HEK293 (cell line): ENCODE data around the gene SLC3A2.

Experiments
- CTCF ChIA-PET: fragments of 350-600 bp; formaldehyde crosslinking; extraction: SDS; loops from one replicate; lab custom pipeline; 2021; ENCODE audit warnings: antibody characterized with exemption; lab: Yijun Ruan, JAX
- POLR2A ChIA-PET: fragments of 300-600 bp; formaldehyde crosslinking; extraction: SDS; loops from one replicate; lab custom pipeline; 2020; ENCODE audit warnings: antibody characterized with exemption, inconsistent platforms; lab: Yijun Ruan, JAX
- H3K27ac ChIP-seq: fragments of 200-500 bp; sonication (Bioruptor generic); 2 replicates; pipeline ENCODE4 v1.5.1; 2014; ENCODE audit warnings: low read depth, low read length, control low read depth, inconsistent platforms; ENCODE audit errors: extremely low read depth
- H3K36me3 ChIP-seq, 2 experiments: fragments of 200-500 bp in 1 of 2; sonication (Bioruptor generic) in 1 of 2; 1 replicate in 1 of 2; 2 replicates in 1 of 2; pipeline ENCODE4 v1.5.1; 2014 to 2017; ENCODE audit warnings: inconsistent platforms in 2 of 2, low read length in 2 of 2; ENCODE audit not compliant: control insufficient read depth in 2 of 2, insufficient read depth in 1 of 2
- H3K4me1 ChIP-seq: fragments of 200-500 bp; sonication (Bioruptor generic); 2 replicates; pipeline ENCODE4 v1.5.1; 2014; ENCODE audit warnings: mild to moderate bottlenecking, low read length, inconsistent platforms; ENCODE audit not compliant: control insufficient read depth, insufficient read depth
- H3K4me3 ChIP-seq: 2 replicates; pipeline ENCODE4 v1.5.1; 2011; ENCODE audit warnings: low read depth, mild to moderate bottlenecking, control low read depth, low read length, moderate library complexity
- H3K9me3 ChIP-seq: fragments of 200-500 bp; sonication (Bioruptor generic); 2 replicates; pipeline ENCODE4 v1.5.1; 2014; ENCODE audit warnings: low read depth, low read length, inconsistent platforms; ENCODE audit not compliant: control insufficient read depth, insufficient read depth
- BCL6B ChIP-seq: fragments of 450-650 bp; formaldehyde crosslinking; IDR thresholded peaks from 2 replicates; pipeline ENCODE4 v1.5.1; 2017; ENCODE audit warnings: missing biosample characterization, missing genetic modification characterization
- MYNN ChIP-seq: fragments of 450-650 bp; formaldehyde crosslinking; IDR thresholded peaks from 2 replicates; pipeline ENCODE4 v1.5.1; 2016; ENCODE audit warnings: missing biosample characterization, missing genetic modification characterization, borderline replicate concordance
- SALL2 ChIP-seq: fragments of 450-650 bp; formaldehyde crosslinking; IDR thresholded peaks from 2 replicates; pipeline ENCODE4 v1.5.0; 2017; ENCODE audit warnings: missing biosample characterization, mild to moderate bottlenecking, missing genetic modification characterization, borderline replicate concordance
- ZBTB17 ChIP-seq: fragments of 450-650 bp; formaldehyde crosslinking; IDR thresholded peaks from 2 replicates; pipeline ENCODE4 v1.5.1; 2016; ENCODE audit warnings: missing biosample characterization, missing genetic modification characterization
- ZBTB48 ChIP-seq: fragments of 450-650 bp; formaldehyde crosslinking; IDR thresholded peaks from 2 replicates; pipeline ENCODE4 v1.5.1; 2016; ENCODE audit warnings: missing biosample characterization, missing genetic modification characterization
- ZBTB6 ChIP-seq: fragments of 450-650 bp; formaldehyde crosslinking; IDR thresholded peaks from 2 replicates; pipeline ENCODE4 v1.5.1; 2017; ENCODE audit warnings: missing biosample characterization, missing genetic modification characterization
- ZBTB8A ChIP-seq: fragments of 450-650 bp; formaldehyde crosslinking; IDR thresholded peaks from 2 replicates; pipeline ENCODE4 v1.5.1; 2016; ENCODE audit warnings: missing biosample characterization, missing genetic modification characterization
- ZNF10 ChIP-seq: fragments of 450-650 bp; formaldehyde crosslinking; IDR thresholded peaks from 2 replicates; pipeline ENCODE4 v1.5.1; 2017; ENCODE audit warnings: missing biosample characterization, missing genetic modification characterization
- ZNF138 ChIP-seq: fragments of 450-650 bp; formaldehyde crosslinking; IDR thresholded peaks from 2 replicates; pipeline ENCODE4 v1.5.1; 2016; ENCODE audit warnings: missing biosample characterization, missing genetic modification characterization, borderline replicate concordance
- ZNF221 ChIP-seq: fragments of 450-650 bp; formaldehyde crosslinking; IDR thresholded peaks from 2 replicates; pipeline ENCODE4 v1.5.1; 2017; ENCODE audit warnings: missing biosample characterization, missing genetic modification characterization, borderline replicate concordance
- ZNF302 ChIP-seq: fragments of 450-650 bp; formaldehyde crosslinking; IDR thresholded peaks from 2 replicates; pipeline ENCODE4 v1.5.1; 2016; ENCODE audit warnings: missing biosample characterization, missing genetic modification characterization, low read depth
- ZNF354C ChIP-seq: fragments of 450-650 bp; formaldehyde crosslinking; IDR thresholded peaks from 2 replicates; pipeline ENCODE4 v1.5.1; 2016; ENCODE audit warnings: missing biosample characterization, missing genetic modification characterization, low read depth, borderline replicate concordance
- ZNF404 ChIP-seq: fragments of 450-650 bp; formaldehyde crosslinking; IDR thresholded peaks from 2 replicates; pipeline ENCODE4 v1.5.1; 2017; ENCODE audit warnings: missing biosample characterization, missing genetic modification characterization
- ZNF423 ChIP-seq: fragments of 450-650 bp; formaldehyde crosslinking; IDR thresholded peaks from 2 replicates; pipeline ENCODE4 v1.5.1; 2016; ENCODE audit warnings: missing biosample characterization, missing genetic modification characterization
- ZNF670 ChIP-seq: fragments of 450-650 bp; formaldehyde crosslinking; IDR thresholded peaks from 2 replicates; pipeline ENCODE4 v1.5.1; 2016; ENCODE audit warnings: missing biosample characterization, missing genetic modification characterization, low read depth
- ZNF843 ChIP-seq: fragments of 450-650 bp; formaldehyde crosslinking; IDR thresholded peaks from 2 replicates; pipeline ENCODE4 v1.5.1; 2016; ENCODE audit warnings: missing biosample characterization, missing genetic modification characterization
- TF ChIP-seq, protein P1 (sequence below): fragments of 450-650 bp; formaldehyde crosslinking; IDR thresholded peaks from 2 replicates; pipeline ENCODE4 v1.5.1; 2016; ENCODE audit warnings: missing biosample characterization, missing genetic modification characterization, borderline replicate concordance

The SLC3A2 gene

GRCh38 chr11:62843466-62843865 is 37.2 kb upstream of the SLC3A2 start:
- ChIA-PET POLR2A (interaction anchor here (0.5 to 3.4 kb wide), 4 partner anchors 9 to 116 kb away, joined by 4 to 27 read pairs (median 5); no protein-coding TSS in a partner anchor), CTCF (interaction anchor here (1.9 kb wide), 1 partner anchor 57 kb away, joined by 5 read pairs; no protein-coding TSS in a partner anchor)
- Histone ChIP-seq H3K27ac (no peak overlapping the region), H3K36me3 (no peaks in the 10 kb centered on the region), H3K4me1 (no peaks in the 10 kb centered on the region), H3K4me3 (no peak overlapping the region), H3K9me3 (no peaks in the 10 kb centered on the region)
- TF ChIP-seq ZBTB17 (tag by site-specific recombination) (peak; percentile 75), ZBTB8A (0 out of 2 replicates have a peak, but pooled peaks have one; percentile 36), BCL6B (tag by site-specific recombination) (no peak), ZNF423 (tag by site-specific recombination) (no peak), ZBTB6 (tag by site-specific recombination) (0 out of 2 replicates have a peak, but pooled peaks have one; percentile 5)

DNA sequence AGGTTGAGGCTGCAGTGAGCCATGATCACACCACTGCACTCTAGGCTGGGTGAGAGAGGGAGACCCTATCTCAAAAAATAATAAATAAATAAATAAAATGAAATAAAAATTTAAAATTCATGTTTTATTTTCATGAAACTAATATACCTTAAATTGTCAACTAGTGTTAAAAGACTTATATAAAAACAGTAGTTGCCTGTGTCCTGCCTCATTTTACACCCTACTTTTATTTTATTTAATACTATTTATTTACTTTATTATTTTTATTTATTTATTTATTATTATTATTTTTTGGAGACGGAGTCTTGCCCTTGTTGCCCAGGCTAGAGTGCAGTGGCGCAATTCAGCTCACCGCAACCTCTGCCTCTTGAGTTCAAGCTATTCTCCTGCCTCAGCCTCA is 36.5 kb upstream of the SLC3A2 start:
- Histone ChIP-seq H3K9me3 (no peaks in the 10 kb centered on the region), H3K27ac (no peak overlapping the region), H3K4me1 (no peaks in the 10 kb centered on the region)
- CTCF ChIA-PET = interaction anchor here (0.6 to 1.9 kb wide), 2 partner anchors 58 to 88 kb away, joined by 3 to 5 read pairs; no protein-coding TSS in a partner anchor
- TF ChIP-seq ZNF10 (tag by site-specific recombination) (no peak), ZNF138 (tag by site-specific recombination) (no peak), ZNF302 (tag by site-specific recombination) (no peak), ZNF221 (tag by site-specific recombination) (no peak), MYNN (tag by site-specific recombination) (no peak), ZNF843 (tag by site-specific recombination) (no peak), SALL2 (tag by site-specific recombination) (no peak), ZNF354C (tag by site-specific recombination) (no peak), ZBTB17 (tag by site-specific recombination) (no peak), ZNF404 (no peak), ZBTB48 (no peak), ZNF670 (no peak)
- TF ChIP-seq, protein P1, sequence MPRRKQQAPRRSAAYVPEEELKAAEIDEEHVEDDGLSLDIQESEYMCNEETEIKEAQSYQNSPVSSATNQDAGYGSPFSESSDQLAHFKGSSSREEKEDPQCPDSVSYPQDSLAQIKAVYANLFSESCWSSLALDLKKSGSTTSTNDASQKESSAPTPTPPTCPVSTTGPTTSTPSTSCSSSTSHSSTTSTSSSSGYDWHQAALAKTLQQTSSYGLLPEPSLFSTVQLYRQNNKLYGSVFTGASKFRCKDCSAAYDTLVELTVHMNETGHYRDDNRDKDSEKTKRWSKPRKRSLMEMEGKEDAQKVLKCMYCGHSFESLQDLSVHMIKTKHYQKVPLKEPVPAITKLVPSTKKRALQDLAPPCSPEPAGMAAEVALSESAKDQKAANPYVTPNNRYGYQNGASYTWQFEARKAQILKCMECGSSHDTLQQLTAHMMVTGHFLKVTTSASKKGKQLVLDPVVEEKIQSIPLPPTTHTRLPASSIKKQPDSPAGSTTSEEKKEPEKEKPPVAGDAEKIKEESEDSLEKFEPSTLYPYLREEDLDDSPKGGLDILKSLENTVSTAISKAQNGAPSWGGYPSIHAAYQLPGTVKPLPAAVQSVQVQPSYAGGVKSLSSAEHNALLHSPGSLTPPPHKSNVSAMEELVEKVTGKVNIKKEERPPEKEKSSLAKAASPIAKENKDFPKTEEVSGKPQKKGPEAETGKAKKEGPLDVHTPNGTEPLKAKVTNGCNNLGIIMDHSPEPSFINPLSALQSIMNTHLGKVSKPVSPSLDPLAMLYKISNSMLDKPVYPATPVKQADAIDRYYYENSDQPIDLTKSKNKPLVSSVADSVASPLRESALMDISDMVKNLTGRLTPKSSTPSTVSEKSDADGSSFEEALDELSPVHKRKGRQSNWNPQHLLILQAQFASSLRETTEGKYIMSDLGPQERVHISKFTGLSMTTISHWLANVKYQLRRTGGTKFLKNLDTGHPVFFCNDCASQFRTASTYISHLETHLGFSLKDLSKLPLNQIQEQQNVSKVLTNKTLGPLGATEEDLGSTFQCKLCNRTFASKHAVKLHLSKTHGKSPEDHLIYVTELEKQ = no peak
- TF ChIP-seq, all 188 proteins: peak for 0
- no peak overlapping the region for H3K4me3 ChIP-seq
- H3K36me3 ChIP-seq = no peaks in the 10 kb centered on the region
- POLR2A ChIA-PET = interaction anchor here (1.0 to 3.4 kb wide), 2 partner anchors 11 to 37 kb away, joined by 4 to 27 read pairs; no protein-coding TSS in a partner anchor
